Adipose tissue (tissue), 3 donors: ENCODE results near the gene MTMR4. TPM values are rescaled to one million over a fixed set of nuclear protein-coding genes. Genes with fewer than 3 reads are reported as not detected.
A peak's percentile ranks its signal among the peaks of the same experiment; 100 is the strongest.

ENCODE experiments used
- H3K27ac ChIP-seq: one replicate; pipeline ENCODE4 v1.5.1; 2013; ENCODE audit warnings: low read depth, low read length
- WGBS, 3 donors: extraction: QIAGEN DNeasy Blood & Tissue Kit; methylation state at CpG; one replicate each; pipeline ENCODE4 v1.1.7; 2013; 5-methylcytosine and 5-hydroxymethylcytosine counted together
- polyA plus RNA-seq, 3 donors: library from polyadenylated mRNA; stranded (reverse); fragments of 200-250 nt; gene quantifications; one replicate each; pipeline ENCODE4 v1.2.3, GENCODE V29; 2013
- donor health status: healthy with polysubstance abuse.
- donor health status: Bipolar disorder and iron deficiency.
- donor health status: healthy.

The MTMR4 gene
- polyA plus RNA-seq, 3 donors, result 8.1 to 9.4 (median 8.4) TPM

DNA sequence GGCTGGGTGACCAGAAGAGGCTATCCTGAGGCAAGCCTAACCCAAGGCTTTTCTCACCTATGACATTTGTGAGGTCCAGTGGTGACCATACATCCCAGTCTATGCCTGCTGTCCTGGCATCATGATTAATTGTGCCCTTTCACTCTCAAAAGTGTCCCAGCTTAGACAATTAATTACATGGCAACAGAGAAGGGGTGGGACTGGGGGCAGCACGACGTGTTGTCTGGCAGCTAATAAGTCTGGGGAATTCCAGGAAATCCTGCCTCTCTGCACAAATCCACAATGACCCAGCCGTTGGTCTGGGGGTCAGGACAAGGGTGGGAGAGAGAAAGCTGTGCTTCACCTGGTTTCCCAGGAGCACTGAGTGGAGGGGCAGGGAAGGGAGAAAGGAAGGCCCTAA, 14.0 kb upstream of the MTMR4 start:
- H3K27ac ChIP-seq, result no peak overlapping the region
- WGBS, 3 donors, result 34 to 44% (median 40%) methylated on average over 3 of the region's 3 CpGs

DNA sequence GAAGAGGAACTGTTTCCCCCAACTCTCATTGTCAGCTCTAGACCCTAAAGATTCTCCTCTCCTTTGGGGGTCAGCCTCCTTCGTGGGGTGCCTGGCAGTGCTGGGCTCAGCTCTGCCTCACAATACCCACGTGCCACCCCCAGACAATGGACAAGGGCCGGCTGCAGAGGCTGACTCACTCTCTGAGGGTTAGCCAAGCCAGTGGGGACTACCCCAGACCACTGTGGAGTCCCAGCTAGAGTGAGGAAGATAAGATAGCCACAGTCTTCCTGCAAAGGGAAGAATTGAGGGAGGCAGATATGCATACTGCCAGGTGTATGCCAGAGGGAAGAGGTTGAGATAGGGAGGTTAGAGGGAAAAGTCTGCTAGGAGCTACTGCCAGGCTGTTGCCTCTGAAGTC, 13.5 kb upstream of the MTMR4 start:
- no peak overlapping the region for H3K27ac ChIP-seq

DNA sequence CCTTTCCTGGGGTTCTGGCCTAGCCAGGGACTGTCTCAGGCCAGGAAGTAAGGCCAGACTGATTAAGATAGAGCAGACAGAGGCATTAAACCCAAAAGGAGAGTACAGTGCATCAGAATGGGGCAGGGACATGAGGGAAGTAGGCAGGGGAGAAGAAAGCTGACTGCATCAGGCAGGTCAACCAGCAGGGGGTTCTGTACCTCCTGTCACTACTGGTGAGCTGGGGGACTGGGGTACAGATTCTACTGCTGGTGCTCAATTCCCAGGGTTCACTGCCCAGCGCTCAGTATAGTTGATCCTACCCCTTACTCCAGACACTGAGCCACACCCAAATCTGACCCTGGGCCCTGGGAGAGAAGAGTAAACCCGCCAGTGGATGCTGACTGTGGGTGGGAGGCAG, 12.9 kb upstream of the MTMR4 start:
- 76 to 95% (median 77%) methylated on average over 2 of the region's 2 CpGs for WGBS, 3 donors
- no peak overlapping the region for H3K27ac ChIP-seq

More for the DNA sequence above, 13.5 kb upstream of the MTMR4 start:
- 51 to 71% (median 60%) methylated on average over 3 of the region's 3 CpGs for WGBS, 3 donors

DNA sequence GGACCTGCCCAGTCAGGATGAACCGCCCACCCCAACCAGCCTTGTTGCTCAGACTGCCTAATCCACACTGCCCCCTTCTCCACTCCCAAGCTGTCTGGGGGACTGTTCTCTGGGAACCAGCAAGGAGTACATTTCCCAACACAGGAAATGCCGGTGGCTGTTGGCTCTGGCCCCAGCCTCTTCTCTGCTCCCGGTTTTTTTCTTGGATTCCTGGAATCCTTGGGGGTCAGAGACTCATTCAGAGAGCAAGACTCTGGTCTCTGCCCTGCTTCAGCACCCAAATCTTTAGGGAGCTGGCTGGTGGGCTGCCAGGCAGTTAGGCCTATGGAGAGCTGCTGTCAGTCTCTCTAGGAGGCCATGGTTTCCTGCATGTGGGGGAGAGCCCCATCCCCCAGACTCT, 10.8 kb upstream of the MTMR4 start:
- 31 to 48% (median 39%) methylated on average over 3 of the region's 3 CpGs for WGBS, 3 donors
- no peak overlapping the region for H3K27ac ChIP-seq

DNA sequence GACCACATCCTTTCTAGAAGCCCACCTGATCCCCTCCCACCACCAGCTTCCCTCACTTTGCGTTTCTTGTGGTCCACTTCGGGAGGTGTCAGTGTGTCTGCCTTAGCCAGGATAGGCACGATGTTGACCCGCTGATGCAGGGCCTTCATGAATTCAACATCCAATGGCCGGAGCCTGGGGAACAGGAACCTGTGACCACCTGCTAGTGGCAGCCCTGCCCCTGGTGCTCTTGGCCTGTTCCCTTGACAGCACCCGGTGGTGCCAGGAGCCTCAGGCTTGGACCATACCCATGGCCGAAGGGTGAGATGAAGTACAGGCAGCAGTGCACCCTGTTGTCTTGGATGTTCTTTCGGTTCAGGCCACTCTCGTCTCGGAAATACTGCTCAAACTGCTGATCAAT, 7.2 kb upstream of the MTMR4 start:
- WGBS, 3 donors, result 89 to 92% (median 90%) methylated on average over 10 of the region's 10 CpGs
- H3K27ac ChIP-seq, result no peak overlapping the region

DNA sequence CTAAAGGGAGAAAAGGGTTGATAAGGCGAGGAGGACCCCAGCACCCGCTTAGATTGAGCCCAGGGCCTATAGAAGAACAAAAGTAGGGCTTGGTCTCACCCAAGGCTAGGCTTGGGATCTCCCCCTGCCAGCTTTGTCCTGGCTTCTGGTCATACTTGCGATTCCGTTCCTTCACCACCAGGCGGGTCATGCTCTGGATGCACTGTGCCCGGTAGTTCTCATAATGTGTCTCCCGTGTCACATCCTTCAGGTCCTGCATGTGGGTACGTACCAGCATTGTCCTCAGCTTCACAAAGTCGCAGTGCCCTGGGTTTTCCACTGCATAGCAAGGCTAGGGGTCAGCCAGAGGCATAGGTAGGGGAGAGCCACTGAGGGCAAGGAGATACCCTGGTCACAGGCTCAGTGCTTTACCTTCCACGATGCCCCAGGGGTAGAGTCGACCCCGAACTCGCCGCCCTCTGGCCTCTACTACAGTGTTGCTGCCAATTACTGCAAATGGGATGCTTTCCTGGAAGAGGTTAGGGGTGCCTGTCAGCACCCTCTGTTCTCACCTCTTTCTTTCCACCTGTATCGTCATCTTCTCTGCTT, 6.5 kb upstream of the MTMR4 start:
- no peak overlapping the region for H3K27ac ChIP-seq
- WGBS, 3 donors, result 70 to 74% (median 72%) methylated on average over 15 of the region's 15 CpGs

DNA sequence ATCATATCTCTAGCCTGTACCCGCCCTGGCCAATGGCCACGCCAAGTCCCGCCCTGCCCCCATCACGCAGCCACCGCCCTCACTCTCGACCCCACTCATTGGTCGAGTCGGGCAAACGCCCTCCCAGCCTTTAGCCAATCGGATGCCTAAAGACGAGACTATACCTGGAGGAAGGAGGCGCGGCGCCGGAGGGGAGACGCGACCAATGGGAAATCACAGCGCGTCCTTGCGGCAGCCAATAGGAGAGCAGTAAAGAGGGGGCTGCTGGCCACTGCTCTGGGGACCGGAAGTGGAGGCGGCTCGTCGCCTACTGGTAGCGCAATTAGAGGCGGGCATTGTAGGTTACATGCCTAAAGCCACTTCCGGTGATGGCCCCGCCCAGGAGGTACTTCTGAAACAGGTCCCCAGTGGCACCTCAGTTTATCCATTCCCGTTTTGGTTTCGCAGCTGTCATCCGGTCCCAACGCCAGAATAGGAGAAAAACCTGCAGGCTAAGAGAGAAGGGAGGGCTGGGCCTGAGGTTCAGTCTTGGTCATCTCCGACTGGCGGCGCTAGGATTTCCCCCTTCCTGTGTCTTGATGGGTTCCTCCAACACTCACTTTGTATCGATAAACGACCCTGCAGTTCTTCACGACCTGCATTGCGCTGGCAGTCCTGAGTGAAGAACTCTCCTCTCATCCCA, 3.6 kb upstream of the MTMR4 start:
- H3K27ac ChIP-seq, result no peak overlapping the region
- 0 to 1% (median 0%) methylated on average over 39 of the region's 39 CpGs for WGBS, 3 donors

DNA sequence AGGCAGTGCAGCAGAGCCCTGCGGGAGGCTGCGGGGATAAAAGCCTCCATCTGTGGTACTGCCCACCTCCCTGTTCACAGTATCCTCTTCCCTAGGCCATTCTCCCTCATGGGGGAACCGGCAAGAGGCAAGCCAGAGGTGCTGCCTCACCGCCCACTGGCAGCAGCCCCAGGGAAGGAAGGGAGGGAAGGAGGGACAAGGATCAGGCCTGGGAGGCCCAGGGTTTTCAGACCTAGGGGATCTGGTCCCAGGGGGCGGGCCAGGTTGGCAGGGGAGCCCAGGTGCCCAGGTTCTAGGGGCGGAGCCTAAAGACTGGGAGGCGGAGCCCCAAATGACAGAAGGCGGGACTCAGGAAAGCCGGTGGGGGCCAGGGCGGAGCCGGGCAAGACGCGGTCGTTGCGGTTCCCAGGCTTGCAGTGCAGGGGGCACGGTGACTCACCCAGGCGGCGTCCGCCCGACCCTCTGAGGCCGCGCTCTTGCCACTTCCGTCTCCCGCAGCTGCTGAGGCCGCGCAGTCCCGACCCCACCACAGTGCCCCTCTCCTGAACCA, 3.0 kb upstream of the MTMR4 start:
- 0 to 2% (median 1%) methylated on average over 23 to 27 of the region's 27 CpGs for WGBS, 3 donors
- H3K27ac ChIP-seq, result peak overlapping the region; percentile 14

DNA sequence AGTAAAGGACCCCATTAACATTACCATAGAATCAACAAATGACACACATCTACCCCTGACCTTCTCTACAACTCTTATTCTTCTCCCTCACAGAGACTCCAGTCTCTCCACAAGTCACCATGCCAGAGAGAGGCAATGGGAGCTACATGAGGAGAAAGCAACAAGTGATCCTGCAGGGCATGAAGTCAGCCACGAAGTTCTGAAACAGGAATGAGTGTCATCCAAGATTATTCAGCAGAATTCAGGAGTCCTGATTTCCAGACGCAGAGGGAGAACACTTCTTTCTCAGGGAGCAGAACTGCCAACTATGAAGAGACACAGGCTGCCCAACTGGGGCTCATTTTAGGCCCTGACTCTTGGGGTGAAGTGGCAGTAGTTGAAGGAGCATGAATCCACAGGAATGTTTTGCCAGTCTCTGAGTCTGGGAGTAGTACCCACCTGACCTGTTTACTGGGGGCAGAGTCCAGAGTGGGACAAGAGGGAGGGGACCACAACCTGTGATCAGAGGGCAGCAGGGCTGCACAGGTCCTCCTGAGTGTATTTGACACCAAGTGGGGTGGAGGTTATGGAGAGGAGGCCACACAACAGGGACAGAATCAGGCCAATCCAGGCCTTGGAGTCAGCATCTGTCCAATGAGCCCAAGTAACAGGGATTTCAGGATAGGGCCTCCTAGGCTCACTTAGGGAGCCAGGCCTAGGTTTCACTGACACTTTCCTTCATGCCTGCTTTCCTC, 2.4 kb upstream of the MTMR4 start:
- no peak overlapping the region for H3K27ac ChIP-seq
- 39 to 61% (median 47%) methylated on average over 2 of the region's 2 CpGs for WGBS, 3 donors

DNA sequence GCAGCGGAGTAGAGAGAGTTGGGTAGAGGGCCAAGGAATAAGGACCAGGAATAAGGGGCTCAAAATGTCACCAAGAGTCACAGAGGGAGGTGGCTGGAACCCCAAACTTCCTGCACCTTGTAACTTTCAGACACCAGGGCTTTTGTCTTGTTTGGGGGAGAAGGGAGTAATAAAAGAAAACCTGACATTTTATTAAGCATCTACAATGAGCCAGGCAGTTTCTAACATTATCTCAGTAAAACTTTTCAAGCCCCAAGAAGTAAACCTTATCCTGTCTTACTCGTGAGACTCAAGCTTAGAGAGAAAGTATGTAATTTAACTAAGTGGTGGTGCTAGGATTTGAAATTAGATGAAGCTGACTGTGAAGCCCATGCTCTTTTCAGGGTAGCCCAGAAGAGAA, 848 bp upstream of the MTMR4 start:
- no peak overlapping the region for H3K27ac ChIP-seq
- WGBS, 3 donors, result 69 to 73% (median 72%) methylated on average over 2 of the region's 2 CpGs

DNA sequence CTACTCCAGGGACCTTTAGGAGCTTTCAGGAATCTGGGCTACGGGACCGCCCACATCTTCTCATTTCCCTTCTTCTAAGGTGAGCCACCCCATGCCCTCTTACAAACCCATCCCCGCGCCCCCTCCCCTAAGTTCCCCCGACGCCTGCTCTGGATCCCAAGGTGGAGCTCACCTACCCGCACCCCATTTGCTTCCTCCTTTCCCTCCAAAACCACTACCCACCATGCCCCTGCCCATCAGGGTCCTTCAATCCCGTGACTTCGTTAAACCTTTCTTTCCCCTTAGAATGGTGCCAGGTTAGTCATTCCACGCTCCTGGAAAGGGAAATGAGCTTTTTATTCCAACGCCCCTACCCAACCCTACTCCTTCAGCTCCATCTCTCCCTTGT, 326 bp upstream of the MTMR4 start:
- H3K27ac ChIP-seq, result no peak overlapping the region
- 16 to 20% (median 18%) methylated on average over 11 of the region's 11 CpGs for WGBS, 3 donors

DNA sequence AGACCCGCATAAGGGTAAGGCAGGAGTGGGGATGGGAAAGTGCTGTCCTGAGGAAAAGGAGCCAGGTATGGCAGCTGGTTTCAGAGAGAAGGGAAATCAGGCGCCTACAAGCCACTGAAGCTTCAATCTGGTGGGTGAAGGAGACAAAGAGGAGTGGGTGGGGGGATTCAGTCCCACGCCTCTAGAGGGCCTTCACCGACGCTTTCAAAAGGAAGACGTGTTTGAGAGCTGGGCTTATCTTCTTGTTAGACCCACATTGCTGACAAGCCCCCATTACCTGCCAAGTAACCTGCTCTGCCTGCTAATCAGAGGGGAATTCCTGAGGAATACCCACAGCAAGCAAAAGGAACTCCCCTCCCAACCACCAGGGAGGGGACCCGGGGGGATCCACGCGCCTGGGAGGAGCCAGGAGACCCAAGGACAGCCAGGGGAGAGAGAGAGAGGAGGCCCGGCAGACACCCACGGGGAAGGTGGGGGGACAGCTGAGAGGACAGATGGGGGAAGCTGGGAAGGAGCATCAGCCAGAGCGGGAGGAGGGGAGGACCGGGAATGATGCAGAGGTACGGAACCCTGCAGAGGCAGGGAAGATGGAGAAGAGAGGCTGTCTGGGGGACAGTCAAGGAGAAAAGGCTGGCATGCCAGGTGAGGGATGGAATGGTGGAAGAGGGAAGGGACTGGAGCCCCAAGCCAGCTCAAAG, 1.0 kb downstream of the MTMR4 start:
- 34 to 39% (median 35%) methylated on average over 14 of the region's 14 CpGs for WGBS, 3 donors
- H3K27ac ChIP-seq, result no peak overlapping the region

DNA sequence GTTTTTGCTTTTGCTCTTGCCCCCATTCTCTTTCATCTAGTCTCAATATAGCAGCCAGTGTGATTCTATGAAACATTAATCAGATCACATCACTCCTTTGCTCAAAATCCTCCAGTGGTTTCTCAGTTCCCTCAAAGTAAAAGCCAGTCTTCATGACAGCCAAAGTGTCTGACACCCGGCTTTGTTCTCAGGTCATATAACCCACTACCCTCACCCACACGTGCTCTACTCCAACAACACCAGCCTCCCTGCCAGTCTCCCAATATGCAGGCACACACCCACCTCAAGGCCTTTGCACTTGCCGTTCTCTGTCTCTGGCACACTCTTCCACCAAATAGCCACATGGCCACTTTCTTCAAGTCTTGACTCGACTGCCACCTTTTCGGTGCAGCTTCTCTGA, 4.4 kb downstream of the MTMR4 start:
- WGBS, 3 donors, result 89 to 94% (median 92%) methylated on average over 5 of the region's 5 CpGs

DNA sequence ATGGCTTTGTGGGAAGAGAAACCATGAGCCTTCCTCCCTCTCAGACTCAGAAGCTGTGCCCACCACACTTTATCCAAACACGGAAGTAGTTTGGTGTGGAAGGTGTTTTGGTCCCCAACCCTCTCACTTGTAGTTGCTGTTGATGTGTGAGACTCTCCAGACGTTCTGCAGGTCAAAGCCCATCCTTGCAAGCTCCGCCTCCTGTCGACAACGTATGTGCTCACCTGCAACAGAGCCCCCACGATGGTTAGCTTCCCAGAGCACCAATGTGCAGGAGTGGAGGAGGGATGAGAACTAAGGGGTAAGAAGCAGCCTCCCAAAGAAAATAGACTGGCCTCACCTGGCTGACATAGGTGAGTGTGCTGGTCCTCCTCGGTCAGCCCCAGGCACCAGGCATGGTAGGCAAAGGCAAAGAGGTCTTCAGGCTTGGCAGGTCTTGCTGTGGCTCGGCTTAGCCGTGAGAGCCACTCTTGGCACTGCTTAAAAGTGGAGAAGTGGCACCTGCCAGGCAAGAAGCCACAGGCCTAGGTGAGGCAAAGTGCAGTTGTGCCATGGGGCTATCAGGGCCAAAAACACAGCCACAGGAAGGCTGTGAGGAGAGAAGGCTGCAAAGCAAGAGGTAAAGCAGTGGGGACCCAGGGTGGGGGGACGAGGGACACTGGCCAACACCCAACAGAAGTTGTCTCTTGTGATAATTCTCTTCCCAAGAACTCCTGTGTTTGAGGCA, 5.9 kb downstream of the MTMR4 start:
- no peak overlapping the region for H3K27ac ChIP-seq
- WGBS, 3 donors, result 80 to 86% (median 84%) methylated on average over 10 of the region's 10 CpGs

More for the DNA sequence above, 4.4 kb downstream of the MTMR4 start:
- no peak overlapping the region for H3K27ac ChIP-seq

DNA sequence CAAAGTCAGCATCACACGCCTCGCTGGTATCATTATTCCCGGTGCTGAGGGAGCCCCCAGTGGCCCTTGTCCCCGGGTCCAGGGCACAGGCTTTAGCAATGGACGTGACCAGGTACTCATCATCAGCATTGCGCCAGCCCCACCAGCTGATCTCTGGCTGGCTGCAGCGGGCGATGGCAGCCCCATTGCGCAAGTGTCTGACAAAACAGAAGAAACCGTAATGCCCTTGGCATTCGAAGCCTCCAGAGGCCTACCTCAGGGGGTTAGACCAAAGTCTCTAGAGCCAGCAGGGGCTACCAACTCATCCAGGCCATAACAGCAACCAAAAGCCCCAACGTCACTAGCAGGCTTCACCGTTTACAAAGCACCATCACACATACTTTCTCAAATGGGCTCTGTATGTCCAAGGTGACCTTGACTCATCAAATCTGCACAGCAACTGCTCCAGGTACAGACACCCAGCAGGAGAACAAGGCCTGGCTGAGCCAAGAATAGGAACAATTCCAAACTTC, 7.3 kb downstream of the MTMR4 start:
- WGBS, 3 donors, result 70 to 83% (median 74%) methylated on average over 13 of the region's 13 CpGs
- H3K27ac ChIP-seq, result no peak overlapping the region

DNA sequence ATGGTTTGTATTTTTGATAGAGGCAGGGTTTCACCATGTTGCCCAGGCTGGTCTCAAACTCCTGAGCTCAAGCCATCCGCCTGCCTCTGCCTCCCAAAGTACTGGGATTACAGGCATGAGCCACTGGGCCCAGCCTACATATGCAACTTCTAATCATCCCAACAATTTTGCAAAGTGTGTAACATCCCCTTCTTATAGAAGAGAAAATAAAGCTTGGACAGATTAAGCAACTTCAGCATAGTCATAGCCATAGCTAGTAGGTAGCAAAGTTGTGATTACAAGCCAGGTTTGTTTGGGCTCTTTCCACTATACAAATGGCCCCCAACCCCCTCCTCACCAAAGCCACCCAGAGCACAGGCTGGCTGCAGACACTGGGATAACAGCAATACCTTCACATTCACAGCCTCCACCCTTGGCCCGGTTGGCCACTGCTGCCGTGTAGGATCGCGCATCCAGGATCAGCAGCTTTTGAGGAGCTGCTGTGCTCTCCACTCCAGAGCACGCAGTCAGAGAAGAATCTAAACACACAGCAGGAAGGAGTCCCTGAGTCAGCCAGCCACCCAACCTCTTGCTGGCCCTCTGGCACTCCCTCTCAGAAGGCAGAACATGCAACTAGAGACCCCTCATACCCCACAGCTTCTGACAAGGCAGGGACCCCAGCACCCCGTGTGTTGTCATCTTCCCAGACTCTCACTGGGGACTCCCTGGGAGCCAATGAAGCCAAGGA, 7.9 kb downstream of the MTMR4 start:
- H3K27ac ChIP-seq, result no peak overlapping the region
- 84 to 94% (median 87%) methylated on average over 7 of the region's 7 CpGs for WGBS, 3 donors

DNA sequence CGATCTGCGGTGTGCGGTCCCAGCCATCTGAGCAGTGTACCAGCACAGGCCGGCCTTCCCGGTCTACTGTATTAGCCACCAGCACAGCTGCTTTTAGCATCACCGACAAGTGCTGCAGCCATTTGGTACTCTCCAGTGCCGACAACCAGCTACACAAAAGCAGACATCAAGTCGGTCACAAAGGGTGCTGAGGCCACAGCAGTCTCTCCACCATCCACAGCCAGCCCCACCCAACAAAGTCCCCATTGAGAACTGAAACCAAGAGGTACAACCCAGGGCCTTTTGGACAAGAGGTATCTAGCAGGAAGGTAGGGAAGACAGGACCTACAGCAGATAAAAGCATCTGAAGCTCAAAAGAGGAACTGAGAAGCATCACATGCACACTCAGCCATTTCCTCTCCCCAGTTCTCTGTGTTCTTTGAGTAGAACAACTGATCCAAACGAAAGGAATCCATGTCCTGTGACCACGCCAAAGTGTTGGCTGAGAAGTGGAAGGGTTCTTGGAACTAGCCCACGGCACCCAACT, 9.5 kb downstream of the MTMR4 start:
- WGBS, 3 donors, result 78 to 88% (median 79%) methylated on average over 11 of the region's 11 CpGs
- no peak overlapping the region for H3K27ac ChIP-seq
